Measurements from ENCODE around the gene CFAP73.
"Not testable (repeated sequence)": the region's sequence is repeated elsewhere in the genome, so short reads cannot be mapped to it uniquely, and the experiment has no call there.

CFAP73 gene

DNA sequence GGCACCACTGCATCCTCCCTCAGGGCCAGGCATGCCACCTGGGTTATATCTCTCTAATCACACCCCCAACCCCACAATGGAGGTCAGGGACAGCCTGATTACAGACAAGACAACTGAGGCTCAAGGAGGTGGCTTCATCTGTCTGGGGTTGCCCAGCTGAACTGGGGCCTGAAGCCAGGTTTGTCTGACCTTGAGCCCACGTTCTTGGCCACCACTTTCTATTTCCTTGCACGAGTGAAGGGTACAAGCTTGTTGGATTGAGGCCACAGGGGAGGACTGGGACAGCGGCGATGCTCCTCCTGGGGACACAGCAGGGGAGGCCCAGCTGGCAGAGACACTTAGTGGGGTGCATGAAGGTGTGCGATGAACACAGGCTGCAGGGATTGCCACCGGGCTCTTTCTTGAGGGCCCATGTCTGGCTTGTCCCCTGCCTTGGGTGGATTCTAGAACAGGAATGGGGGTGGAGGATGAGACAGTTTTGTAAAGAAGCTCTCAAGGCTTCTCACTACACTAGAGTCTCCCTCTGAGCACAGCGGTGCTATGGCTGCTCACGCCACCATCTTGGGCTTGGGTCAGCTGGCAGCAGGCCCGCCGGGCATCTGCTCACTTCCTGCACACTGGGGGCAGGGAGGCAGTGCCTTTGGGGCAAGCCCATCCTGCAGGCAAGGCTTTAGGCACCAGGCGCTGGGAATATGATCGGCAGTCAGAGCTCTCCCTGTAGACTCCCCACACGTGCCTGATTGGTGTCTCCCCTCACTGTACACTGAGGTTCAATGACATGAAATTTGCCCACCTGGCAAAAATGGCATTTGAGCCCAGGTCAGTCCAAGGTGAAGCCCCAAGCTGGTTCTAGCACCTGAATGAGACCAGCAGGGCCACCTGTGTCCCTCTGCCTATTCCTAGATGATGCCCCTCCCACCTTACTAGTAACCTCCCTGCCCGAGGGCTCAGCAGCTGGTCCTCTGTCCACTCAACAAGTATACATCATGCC is 52.0 kb downstream of the CFAP73 start:
- DNase-seq (ENCODE audit: extremely low read depth, low read depth) = no peak
- TF ChIP-seq, protein P1, sequence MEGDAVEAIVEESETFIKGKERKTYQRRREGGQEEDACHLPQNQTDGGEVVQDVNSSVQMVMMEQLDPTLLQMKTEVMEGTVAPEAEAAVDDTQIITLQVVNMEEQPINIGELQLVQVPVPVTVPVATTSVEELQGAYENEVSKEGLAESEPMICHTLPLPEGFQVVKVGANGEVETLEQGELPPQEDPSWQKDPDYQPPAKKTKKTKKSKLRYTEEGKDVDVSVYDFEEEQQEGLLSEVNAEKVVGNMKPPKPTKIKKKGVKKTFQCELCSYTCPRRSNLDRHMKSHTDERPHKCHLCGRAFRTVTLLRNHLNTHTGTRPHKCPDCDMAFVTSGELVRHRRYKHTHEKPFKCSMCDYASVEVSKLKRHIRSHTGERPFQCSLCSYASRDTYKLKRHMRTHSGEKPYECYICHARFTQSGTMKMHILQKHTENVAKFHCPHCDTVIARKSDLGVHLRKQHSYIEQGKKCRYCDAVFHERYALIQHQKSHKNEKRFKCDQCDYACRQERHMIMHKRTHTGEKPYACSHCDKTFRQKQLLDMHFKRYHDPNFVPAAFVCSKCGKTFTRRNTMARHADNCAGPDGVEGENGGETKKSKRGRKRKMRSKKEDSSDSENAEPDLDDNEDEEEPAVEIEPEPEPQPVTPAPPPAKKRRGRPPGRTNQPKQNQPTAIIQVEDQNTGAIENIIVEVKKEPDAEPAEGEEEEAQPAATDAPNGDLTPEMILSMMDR (IDR thresholded peaks at IDR 0.05; ENCODE audit: low read depth, low read length) = no peak

DNA sequence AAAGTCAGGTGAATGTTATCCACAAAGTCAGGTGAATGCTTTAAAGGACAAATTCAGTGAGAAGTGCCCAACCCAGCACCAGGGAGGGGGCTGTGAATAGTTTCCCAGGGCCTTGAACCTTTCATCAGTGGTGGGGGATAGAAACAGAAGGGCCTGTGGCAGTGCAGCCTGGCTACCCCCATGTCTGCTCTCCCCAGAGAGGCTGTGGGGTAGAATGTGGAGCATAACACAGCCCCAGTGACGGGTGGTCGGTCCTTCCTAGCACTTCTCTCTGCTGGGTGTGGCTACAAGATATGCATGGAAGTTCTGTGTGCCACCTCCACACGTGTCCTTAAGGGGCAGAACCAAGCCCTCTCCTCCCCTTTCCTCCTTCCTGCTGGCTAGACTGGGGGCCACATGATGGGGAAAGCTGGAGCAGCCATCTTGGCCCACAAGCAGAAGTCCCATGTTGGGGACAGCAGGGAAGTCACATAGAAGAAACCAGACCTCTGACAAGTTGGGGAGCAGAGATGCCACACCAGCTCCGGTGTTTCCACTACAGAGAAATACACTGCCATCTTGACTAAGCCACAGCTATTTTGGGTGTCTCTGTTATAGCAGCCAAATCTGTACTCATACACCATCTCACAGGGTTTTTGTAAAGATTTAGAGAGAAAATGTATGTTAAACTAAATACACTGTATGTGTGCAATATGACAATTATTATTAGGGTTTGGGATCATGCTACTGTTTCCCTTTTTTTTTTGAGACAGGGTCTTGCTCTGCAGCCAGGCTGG is 53.0 kb downstream of the CFAP73 start:
- DNase-seq (ENCODE audit: extremely low read depth, low read depth) = no peak
- TF ChIP-seq, protein P1 (IDR thresholded peaks at IDR 0.05; ENCODE audit: low read depth, low read length) = no peak

DNA sequence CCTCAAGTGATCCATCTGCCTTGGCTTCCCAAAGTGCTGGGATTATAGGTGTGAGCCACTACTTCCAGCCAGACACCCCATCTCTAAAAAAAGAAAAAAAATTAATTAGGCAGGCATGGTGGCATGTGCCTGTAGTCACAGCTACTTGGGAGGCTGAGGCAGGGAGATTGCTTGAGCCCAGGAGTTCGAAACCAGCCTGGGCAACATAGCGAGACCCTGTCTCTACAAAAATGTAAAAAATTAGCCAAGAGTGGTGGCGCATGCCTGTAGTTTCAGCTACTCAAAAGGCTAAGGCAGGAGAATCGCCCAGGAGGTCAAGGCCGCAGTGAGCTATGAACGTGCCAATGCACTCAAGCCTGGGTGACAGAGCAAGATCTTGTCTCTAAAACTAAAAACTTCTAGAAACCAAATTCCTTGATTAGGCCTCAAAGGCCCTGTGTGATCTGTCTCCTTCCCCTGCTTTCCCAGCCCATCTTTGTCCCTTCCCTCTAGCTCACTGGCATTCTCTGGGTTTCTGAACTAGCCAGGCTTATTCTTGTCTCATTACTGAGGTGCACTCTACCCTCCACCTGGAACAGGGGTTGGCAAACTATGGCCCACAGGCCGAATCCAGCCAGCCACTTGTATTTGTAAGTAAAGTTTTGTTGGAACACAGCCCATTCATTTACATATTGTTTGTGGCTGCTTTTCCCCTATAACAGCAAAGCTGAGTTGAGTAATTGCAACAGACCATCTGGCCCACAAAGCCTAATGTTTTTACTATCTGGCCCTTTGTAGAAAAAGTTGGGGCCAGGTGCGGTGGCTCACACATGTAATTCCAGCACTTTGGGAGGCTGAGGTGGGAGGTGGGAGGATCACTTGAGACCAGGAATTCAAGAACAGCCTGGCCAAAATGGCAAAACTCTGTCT is 54.6 kb downstream of the CFAP73 start:
- DNase-seq (ENCODE audit: extremely low read depth, low read depth) = no peak
- TF ChIP-seq, protein P1 (IDR thresholded peaks at IDR 0.05; ENCODE audit: low read depth, low read length) = no peak

DNA sequence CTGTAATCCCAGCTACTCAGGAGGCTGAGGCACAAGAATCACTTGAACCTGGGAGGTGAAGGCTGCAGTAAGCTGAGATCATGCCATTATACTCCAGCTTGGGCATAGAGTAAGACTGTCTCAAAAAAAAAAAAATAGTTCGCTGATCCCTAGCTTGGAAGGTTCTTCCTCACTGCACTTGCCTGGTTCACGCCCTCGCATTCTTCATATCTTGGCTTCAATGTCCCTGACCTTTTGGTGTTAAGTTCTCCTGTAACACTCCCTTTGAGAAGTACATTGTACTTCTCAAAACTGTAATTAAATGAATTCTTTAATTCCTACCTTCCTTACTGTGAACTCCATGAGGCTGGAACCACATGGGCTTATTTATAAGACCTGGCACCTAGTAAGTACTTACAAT is 55.3 kb downstream of the CFAP73 start:
- DNase-seq (ENCODE audit: extremely low read depth, low read depth) = no peak
- TF ChIP-seq, protein P1 (IDR thresholded peaks at IDR 0.05; ENCODE audit: low read depth, low read length) = no peak

DNA sequence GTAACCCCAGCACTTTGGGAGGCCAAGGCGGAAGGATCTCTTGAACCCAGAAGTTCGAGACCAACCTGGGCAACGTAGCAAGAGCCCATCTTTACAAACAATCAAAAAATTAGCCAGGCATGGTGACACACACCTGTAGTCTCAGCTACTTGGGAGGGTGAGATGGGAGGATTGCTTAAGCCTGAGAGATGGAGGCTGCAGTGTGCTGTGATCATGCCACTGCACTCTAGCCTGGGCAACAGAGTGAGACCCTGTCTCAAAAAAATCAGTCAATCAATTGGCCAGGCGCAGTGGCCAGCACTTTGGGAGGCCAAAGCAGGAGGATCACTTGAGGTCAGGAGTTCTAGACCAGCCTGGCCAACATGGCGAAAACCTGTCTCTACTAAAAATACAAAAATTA is 57.3 kb downstream of the CFAP73 start:
- DNase-seq (ENCODE audit: extremely low read depth, low read depth) = not testable (repeated sequence)

DNA sequence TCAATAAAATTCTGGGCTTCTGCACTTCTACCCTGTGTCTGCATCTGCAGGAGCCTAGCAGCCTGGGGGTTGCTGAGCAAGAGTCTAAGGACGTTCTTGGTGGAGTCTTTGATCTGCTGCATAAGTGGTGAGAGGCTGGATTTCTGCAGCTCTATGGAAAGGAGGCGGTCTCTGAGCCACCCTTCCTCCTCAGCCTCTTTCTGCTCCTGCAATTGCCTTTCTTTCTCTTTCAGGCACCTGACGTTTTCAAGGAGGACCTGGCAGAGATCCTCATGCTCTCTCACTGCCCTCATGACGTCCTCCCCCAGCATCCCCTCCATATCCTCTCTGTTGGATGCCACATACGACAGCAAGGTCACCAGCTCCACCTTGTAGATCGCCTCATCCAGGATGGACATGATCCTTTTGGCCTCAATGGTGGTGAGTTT is 58.1 kb downstream of the CFAP73 start:
- TF ChIP-seq, protein P1 (IDR thresholded peaks at IDR 0.05; ENCODE audit: low read depth, low read length) = no peak
- DNase-seq (ENCODE audit: extremely low read depth, low read depth) = no peak
